ENCODE results near the gene ATF4.

Gene ATF4

DNA sequence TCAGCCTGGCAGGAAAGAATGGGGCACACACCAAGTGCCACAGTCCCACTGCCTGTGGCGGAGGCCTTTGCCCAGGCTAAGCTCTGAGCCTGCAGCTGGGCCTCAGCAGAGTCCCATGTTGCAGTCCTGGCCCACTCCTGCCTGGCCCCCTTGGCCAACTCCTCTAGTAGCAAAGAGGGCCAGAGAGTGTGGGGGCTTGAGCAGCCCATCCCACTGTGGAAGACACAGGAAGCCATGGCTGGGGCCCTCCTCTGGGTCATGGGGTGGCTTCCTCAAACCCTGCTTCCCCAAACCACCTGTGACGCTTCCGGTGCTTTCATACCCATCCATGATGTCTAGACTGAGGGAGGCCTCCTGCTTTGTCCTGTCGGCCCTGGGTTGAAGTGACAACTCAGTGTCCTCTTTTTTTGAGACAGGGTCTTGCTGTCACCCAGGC, 6.4 kb downstream of the ATF4 start:
- FAIRE-seq (no peak), DNase-seq (ENCODE audit: insufficient read length, low spot score) (no peak)

DNA sequence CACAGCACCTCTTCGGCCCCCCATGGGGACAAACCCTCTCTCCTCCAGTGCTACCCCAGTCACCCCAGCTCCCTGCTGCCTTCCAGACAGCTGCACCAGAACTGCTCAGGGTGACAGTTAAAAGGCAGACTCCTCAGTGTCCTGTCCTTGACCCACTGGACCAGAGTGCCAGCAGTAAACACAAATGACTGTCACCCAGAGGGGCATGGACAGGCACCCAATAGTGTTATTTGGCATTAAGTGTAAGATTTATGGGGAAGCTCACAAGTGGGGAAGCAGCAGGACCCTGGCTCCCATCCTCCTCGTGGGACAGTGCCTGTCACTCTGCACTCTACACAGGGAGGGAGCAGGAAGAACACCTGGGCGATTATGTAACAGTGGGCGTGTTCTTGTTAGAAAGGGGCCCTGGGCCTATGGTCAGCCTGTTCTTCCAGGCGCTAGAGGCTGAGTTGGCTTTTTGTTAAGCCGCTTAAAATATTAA, 7.2 kb downstream of the ATF4 start:
- no peak for DNase-seq (ENCODE audit: insufficient read length, low spot score)
- FAIRE-seq: no peak

GRCh38 chr22:39528080-39528661, 7.8 kb downstream of the ATF4 start:
- FAIRE-seq: no peak
- no peak for DNase-seq (ENCODE audit: insufficient read length, low spot score)

DNA sequence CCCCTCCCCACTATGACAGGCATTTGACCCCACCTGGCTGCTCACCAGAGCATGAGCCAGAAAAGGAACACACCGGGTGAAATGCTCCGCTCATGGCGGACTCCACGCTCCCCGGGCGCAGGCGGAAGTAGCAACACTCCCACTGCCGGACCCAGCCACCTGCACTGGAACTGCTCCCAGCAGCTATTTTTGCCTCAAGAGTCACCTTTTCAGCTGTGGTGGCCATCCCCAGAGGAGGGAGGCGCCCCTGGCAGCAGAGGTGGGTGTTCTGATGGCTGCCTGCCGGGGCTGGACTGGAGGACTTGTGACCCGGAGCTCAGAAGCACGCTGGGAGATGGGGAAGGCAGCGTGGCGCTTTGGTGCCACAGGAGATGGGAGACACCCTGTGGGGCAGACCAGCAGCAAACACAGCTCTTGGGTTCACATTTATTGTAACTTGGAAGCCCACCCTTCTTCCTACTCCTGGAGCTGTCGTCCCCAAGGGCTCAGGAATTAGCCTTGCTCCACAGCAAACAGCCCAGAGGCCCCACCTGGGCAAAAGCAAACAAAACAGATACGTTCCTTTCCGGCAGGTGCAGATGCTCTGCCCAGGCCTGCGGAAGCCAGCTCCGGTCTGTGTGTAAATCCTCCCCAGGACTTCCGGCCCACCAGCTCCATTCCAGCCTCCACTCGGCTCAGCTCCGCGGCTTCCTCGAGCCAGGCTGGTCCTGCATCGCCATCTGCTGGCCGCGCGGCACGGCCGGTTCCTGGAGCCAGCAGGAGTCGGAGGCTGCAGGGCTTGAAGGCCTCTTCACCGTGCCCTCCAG, 8.5 kb downstream of the ATF4 start:
- FAIRE-seq: peak; percentile 52
- DNase-seq (ENCODE audit: insufficient read length, low spot score): peak; percentile 60

DNA sequence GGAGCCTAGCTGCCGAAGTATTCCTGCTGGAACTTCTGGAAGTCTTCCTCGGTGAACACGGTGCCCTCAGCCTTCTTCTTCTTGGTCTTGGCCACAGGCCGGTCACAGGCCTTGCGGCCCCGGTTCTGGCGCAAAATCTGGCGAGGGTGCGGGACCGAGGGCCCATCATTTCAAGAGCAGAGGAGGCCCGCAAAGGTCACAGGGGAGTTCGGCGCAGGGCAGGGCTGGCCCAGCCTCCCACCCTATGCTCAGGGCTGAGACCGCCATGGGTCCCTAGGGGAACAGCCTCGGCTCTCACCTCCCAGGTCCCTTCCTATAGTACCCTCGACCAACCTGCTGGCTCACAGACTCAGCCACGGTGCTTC, 9.1 kb downstream of the ATF4 start:
- DNase-seq (ENCODE audit: insufficient read length, low spot score) (no peak), FAIRE-seq (no peak)

DNA sequence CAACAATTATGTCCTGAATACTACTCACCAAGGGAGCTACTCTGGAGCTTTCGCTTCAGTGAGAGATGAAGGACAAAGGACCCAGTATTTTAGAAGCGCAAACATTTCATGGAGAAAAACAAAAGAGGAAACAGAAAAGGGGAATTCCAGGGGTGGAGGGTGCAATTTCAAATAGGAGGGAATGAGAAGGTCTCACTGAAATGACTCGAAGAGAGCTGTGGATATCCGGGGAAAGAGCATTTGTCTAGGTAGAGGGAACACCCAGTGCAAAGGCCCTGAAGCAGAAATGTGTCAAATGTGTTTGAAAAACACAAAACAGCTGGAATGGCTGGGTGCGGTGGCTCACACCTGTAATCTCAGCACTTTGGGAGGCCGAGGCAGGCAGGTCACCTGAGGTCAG, 9.8 kb downstream of the ATF4 start:
- DNase-seq (ENCODE audit: insufficient read length, low spot score) (no peak), FAIRE-seq (no peak)

DNA sequence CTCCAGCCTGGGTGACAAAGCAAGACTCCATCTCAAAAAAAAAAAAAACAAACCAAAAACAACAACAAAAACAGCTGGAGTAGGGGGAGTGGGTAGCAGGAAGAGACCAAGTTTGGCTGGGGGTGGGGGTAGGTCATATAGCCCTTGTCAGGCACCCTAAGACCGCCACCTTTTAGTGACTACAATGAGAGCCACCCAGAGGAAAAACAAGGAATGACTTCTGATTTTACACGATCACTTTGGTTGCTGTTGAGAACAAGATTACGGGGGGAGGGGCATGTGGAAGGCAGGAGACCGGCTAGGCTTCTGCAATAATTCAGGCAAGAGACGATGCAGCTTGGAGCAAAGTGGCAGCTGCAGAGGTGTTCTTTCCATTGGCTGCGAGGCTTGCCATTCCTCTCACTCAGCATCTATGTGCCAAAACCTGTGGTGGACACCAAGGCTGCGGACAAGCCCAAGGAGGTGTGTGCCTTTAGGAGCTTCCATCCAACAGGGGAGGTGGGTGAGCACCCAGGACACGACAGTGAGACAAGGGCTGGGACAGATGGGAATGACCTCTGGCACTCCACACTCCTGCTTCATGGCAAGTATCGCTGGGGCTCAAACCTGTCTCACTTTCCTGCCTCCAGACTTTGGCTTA, 10.4 kb downstream of the ATF4 start:
- no peak for DNase-seq (ENCODE audit: insufficient read length, low spot score)
- FAIRE-seq: no peak

DNA sequence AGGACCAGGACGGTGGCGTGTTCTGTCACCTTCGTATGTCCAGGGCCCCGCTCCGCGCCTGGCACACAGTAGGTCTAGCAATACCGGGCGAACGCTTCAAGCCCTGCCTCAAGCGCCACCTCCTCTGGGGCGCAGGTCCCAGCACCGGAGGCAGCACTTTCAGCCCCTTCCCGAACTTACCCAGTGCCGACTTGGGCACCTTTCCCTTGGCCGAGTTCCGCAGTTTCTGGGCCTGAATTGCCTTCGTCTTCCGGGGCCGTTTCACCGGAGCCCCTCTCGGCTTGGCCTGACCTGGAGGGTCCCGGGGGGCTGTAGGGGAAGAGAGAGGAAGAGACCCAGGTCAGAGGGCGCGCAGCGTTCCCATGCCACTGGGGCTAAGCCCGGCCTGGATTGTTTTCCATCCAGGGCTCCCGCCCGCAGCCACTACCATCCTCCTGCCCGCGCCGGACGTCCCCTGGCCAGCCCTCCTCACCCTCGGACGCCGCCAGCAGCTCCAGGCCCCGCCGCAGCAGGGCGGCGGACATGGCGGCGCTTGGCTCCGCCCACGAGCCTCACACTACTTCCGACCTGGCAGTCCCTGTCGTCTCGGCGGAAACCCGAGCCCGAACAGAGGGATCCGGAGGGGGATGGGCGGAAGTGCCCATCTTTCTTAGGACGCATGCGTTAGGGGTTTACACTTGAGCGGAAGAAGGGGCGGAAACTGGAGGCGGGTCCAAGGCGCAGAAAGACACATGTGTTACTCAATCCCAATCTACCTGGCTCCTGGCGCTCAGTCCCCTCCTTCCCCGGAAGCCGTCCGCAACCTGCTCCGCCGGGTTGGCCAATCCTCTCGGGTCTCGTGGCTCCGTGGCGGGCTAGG, 12.1 kb downstream of the ATF4 start, which contains the start of gene RPS19BP1:
RPS19BP1 (minus strand) TSS at position 534 of the 859 bp plus-strand sequence; CDS start at position 524, 10 bp downstream.
- peak; percentile 94 for DNase-seq (ENCODE audit: insufficient read length, low spot score)
- peak; percentile 95 for FAIRE-seq

DNA sequence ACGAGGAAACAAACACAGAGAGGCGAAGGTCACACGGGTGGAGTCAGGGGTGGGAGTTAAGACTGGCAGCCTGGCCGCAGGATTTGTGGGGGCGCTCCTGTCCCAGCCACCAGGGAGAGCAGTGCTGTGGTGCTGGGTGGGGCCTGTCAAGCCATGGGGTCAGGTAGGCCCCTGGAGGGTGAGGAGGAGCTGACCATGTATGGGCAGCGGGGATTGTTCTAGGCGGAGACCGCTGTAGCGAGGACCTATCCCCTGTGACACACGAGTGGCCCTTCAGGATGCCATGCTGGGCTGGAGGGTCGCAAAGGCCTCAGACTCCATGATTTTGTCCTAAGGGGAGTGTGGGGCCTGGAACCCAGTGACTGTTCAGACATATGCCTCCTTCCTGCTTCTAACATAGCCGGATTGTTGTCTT, 13.7 kb downstream of the ATF4 start:
- FAIRE-seq (no peak), DNase-seq (ENCODE audit: insufficient read length, low spot score) (no peak)

- DNase-seq (ENCODE audit: insufficient read length, low spot score) (peak; percentile 72), FAIRE-seq (peak; percentile 81)
Observed at GRCh38 chr22:39534591-39535356, 14.4 kb downstream of the ATF4 start.

GRCh38 chr22:39535357-39535725, 15.0 kb downstream of the ATF4 start:
- DNase-seq (ENCODE audit: insufficient read length, low spot score) (no peak), FAIRE-seq (no peak)

DNA sequence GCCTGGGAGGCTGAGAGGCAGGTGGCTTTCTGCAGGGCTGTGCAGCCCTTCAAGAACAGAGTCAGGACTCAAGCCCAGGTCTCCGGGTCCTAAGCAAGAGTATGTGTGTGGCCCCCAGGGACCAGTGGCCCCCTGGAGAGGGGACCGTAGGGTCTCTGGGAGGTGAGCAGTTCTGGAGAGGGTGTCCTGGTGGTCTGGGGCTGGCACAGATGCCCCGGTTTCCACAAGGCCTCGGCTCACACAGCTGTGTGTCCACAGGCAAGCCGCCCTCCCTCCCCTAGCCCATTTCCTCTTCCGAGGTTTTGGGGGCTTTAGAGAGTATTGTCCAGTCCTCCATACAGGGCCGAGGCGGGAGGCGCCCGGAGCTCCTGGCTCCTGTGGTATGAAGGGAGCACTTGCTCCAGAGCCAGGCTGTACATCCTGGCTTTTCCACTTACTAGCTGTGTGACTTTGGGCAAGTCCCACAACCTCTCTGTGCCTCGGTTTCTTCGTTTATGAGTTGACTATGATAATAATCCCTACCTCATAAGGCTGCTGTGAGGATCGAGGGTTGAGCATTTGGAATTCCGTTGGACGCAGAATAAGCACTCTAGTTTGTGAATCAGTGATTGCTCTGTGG, 15.6 kb downstream of the ATF4 start:
- FAIRE-seq (no peak), DNase-seq (ENCODE audit: insufficient read length, low spot score) (no peak)

DNA sequence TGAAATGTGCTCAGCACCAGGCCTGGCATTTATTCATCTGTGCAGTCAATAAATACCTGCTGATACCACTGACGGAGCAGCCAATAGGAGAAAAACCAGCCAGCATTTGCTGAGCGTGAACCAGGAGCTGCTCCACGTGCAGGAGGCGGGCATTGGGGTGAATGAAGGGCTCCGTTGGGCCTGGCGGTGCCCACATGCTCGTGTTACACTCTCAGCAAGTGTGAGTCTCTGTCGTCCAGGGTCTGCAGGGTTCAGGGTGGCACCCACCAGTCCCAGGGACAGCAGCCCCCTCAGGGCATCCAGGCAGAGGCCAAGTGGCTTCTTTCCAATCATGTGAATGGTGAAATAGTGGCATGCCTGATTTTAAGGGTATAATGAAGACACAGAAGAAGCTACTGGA, 16.3 kb downstream of the ATF4 start:
- FAIRE-seq (no peak), DNase-seq (ENCODE audit: insufficient read length, low spot score) (no peak)

- no peak for FAIRE-seq
- no peak for DNase-seq (ENCODE audit: insufficient read length, low spot score)
Observed at GRCh38 chr22:39537975-39538374, 17.6 kb downstream of the ATF4 start.

DNA sequence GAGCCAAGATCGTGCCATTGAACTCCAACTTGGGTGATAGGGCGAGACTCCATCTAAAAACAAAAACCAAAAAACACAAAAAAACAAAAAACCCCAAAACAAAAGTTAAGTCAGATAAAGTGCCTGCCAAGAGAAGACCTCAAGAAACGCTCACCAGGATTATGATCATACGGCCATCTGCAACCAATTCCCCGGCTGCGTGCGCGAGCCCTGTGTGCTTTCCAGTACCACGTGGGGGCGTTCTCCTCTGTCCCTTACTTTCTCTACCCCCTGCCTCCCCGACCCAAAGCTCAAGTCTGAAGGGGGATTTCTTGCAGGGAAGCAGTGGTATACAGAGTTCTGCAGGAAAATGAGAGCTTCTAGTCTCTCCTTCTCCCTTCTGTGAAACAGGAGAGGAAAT, 22.7 kb downstream of the ATF4 start:
- FAIRE-seq: no peak
- DNase-seq (ENCODE audit: insufficient read length, low spot score): no peak

DNA sequence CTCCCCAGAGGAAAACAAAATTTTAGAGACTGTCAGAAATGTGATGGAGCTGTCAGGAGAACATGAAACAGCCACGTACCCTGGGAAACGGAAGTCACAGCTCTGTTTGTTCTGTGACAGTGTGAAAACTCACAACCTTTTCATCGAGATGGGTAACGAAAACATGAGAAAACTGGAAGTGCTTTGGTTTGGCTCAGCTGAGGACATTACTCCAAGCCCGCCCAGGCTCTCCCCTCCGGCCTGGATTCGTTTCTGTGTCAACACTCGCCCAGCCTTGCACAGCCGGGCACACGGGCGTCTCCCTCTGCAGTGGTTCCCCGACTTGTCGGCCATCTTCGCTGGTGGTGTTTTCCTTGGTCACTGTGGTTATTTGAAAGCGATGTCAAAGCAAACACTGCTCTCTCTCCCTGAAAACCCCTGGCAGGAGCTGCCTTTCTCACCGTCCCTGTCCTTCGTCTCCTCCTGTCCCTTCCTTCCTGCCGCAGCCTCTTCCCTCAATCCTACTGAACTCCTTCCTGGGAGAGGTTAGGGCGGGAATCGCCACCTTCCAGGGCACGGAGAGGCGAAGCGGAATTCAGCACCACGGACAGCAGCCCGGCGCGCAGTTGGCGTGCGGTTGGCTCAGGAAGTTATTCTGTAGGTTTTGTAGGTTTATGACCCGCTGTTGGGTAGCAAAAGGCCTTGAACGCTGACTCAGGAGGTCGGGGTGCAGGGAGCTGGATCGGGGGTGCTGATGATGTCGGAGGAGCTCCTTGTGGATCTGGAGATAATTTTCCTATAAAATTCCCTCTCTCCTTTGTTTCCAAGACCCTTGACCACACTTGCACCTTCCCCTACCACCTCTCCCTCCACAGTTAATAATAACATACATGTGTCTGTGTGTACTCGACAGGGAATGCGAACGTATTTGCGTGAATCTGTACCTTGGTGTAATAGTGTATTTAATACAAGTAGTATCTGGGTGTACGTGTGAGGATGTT, 25.3 kb downstream of the ATF4 start:
- DNase-seq (ENCODE audit: insufficient read length, low spot score) (no peak), FAIRE-seq (no peak)

GRCh38 chr22:39546889-39547586, 26.7 kb downstream of the ATF4 start:
- FAIRE-seq (no peak), DNase-seq (ENCODE audit: insufficient read length, low spot score) (no peak)

- DNase-seq (ENCODE audit: insufficient read length, low spot score): no peak
- no peak for FAIRE-seq
Observed at GRCh38 chr22:39547587-39547947, 27.2 kb downstream of the ATF4 start.

Measured in HTR-8/SVneo (cell line).